CD4-positive, CD25-positive, alpha-beta regulatory T cell (primary cell): ENCODE results near the gene BLACAT1. TPM values are rescaled to one million over a fixed set of nuclear protein-coding genes. Genes with fewer than 3 reads are reported as not detected.
"Not testable (repeated sequence)": the region's sequence is repeated elsewhere in the genome, so short reads cannot be mapped to it uniquely, and the experiment has no call there.

Source experiments
- ATAC-seq, 2 donors: fragments of 150-1000 bp; cut with Tn5 transposase; one replicate each; pipeline ENCODE4 v1.10.0; 2021; ENCODE audit warnings: low read depth in 2 of 2, moderate number of reproducible peaks in 2 of 2, moderate library complexity in 1 of 2
- DNase-seq, 3 donors: peaks; one replicate each; pipeline versions ENCODE4 v3.0.0 to v3.0.0-alpha.2; 2012 to 2022; ENCODE audit warnings: mixed read lengths in 1 of 3
- H3K27ac ChIP-seq: one replicate; pipeline ENCODE4 v1.7.0; 2013; ENCODE audit warnings: mild to moderate bottlenecking, low read length; ENCODE audit not compliant: insufficient read depth, poor library complexity, severe bottlenecking
- H3K27me3 ChIP-seq: one replicate; pipeline ENCODE4 v1.7.0; 2013; ENCODE audit warnings: low read length; ENCODE audit not compliant: control insufficient read depth, insufficient read depth
- H3K36me3 ChIP-seq: one replicate; pipeline ENCODE4 v1.7.0; 2013; ENCODE audit warnings: mild to moderate bottlenecking, low read length, moderate library complexity; ENCODE audit not compliant: control insufficient read depth, insufficient read depth
- H3K4me1 ChIP-seq: 2 replicates; pipeline ENCODE4 v1.7.0; 2013; ENCODE audit warnings: mild to moderate bottlenecking, low read length; ENCODE audit not compliant: insufficient read depth, control insufficient read depth, poor library complexity, severe bottlenecking
- H3K4me3 ChIP-seq: one replicate; pipeline ENCODE4 v1.7.0; 2013; ENCODE audit warnings: low read depth, mild to moderate bottlenecking, low read length, moderate library complexity
- H3K9me3 ChIP-seq, 2 experiments: 1 replicate in 1 of 2; 2 replicates in 1 of 2; pipeline ENCODE4 v1.7.0; 2013; ENCODE audit warnings: low read length in 2 of 2, mild to moderate bottlenecking in 1 of 2, moderate library complexity in 1 of 2; ENCODE audit not compliant: control insufficient read depth in 2 of 2
- H3K27ac Mint-ChIP-seq, 3 donors: one replicate each; pipeline ENCODE4 v1.8.0; 2020 to 2022; ENCODE audit warnings: mild to moderate bottlenecking in 3 of 3, mixed read lengths in 3 of 3, moderate library complexity in 2 of 3
- H3K27me3 Mint-ChIP-seq: one replicate; pipeline ENCODE4 v1.8.0; 2022; ENCODE audit warnings: mild to moderate bottlenecking, mixed read lengths
- H3K36me3 Mint-ChIP-seq: one replicate; pipeline ENCODE4 v1.8.0; 2020; ENCODE audit warnings: mixed read lengths
- H3K4me1 Mint-ChIP-seq, 4 donors: one replicate each; pipeline ENCODE4 v1.8.0; 2020 to 2022; ENCODE audit warnings: mixed read lengths in 4 of 4, mild to moderate bottlenecking in 1 of 4
- H3K4me3 Mint-ChIP-seq, 4 donors: one replicate each; pipeline ENCODE4 v1.8.0; 2020 to 2022; ENCODE audit warnings: mild to moderate bottlenecking in 4 of 4, mixed read lengths in 4 of 4, moderate library complexity in 3 of 4
- H3K9me3 Mint-ChIP-seq, 7 donors: one replicate each; pipeline ENCODE4 v1.8.0; 2020 to 2022; ENCODE audit warnings: mixed read lengths in 7 of 7, mild to moderate bottlenecking in 3 of 7, moderate library complexity in 2 of 7
- polyA plus RNA-seq, 4 donors: library from polyadenylated mRNA; unstranded; fragments of 300-500 nt; fragmentation: Illumina TruSeq; gene quantifications; one replicate each; pipeline ENCODE4 v1.2.3, GENCODE V29; 2021
- total RNA-seq: library from RNA; stranded (reverse); gene quantifications from one replicate; pipeline ENCODE4 v1.2.3, GENCODE V29; 2022

Gene BLACAT1
- total and polyA plus RNA-seq, 5 donors from 2014 or later: 0.15 TPM; not detected in 4

- Mint-ChIP-seq H3K27ac (no peak overlapping the region), H3K27me3 (peaks cover 52% of the 10 kb centered on the region), H3K36me3 (no peaks in the 10 kb centered on the region), H3K4me1 (no peaks in the 10 kb centered on the region), H3K9me3 (peaks cover 0 to 2% (median 0%) of the 10 kb centered on the region in 7 donors), H3K4me3 (no peak overlapping the region)
- H3K4me1 ChIP-seq: no peaks in the 10 kb centered on the region
- DNase-seq (no peak), ATAC-seq (no peak)
- no peak overlapping the region for H3K27ac ChIP-seq
- no peaks in the 10 kb centered on the region for H3K36me3 ChIP-seq
- H3K27me3 ChIP-seq: peaks cover 4% of the 10 kb centered on the region
- H3K4me3 ChIP-seq: no peak overlapping the region
- H3K9me3 ChIP-seq: no peaks in the 10 kb centered on the region
These were observed 36.4 kb upstream of the BLACAT1 start for GRCh38 chr1:205492201-205492667.

- DNase-seq (no peak), ATAC-seq (no peak)
- no peaks in the 10 kb centered on the region for H3K4me1 ChIP-seq
- no peak overlapping the region for H3K27ac ChIP-seq
- H3K27me3 ChIP-seq: peaks cover 4% of the 10 kb centered on the region
- Mint-ChIP-seq H3K27me3 (peaks cover 52% of the 10 kb centered on the region), H3K4me3 (no peak overlapping the region), H3K9me3 (peaks cover 0 to 2% (median 0%) of the 10 kb centered on the region in 7 donors), H3K36me3 (no peaks in the 10 kb centered on the region), H3K4me1 (peaks cover 0 to under 1% (median 0%) of the 10 kb centered on the region in 4 donors), H3K27ac (peak overlapping the region in 1 of 3 donors; percentile 84)
- H3K9me3 ChIP-seq: no peaks in the 10 kb centered on the region
- no peak overlapping the region for H3K4me3 ChIP-seq
- no peaks in the 10 kb centered on the region for H3K36me3 ChIP-seq
These were observed 35.9 kb upstream of the BLACAT1 start for GRCh38 chr1:205491794-205492193.

- Mint-ChIP-seq H3K4me1 (peaks cover 0 to 10% (median 3%) of the 10 kb centered on the region in 4 donors), H3K27me3 (peaks cover 56% of the 10 kb centered on the region), H3K27ac (no peak overlapping the region), H3K9me3 (no peaks in the 10 kb centered on the region), H3K36me3 (no peaks in the 10 kb centered on the region), H3K4me3 (no peak overlapping the region)
- Histone ChIP-seq H3K4me1 (peaks cover 7% of the 10 kb centered on the region), H3K36me3 (no peaks in the 10 kb centered on the region), H3K4me3 (no peak overlapping the region), H3K27me3 (peaks cover 2% of the 10 kb centered on the region), H3K9me3 (no peaks in the 10 kb centered on the region), H3K27ac (no peak overlapping the region)
- DNase-seq: peak; percentile 13 to 50 (median 29)
- peak; percentile 48 to 49 for ATAC-seq
These were observed 32.4 kb upstream of the BLACAT1 start for GRCh38 chr1:205488074-205488723.

GRCh38 chr1:205486258-205486657 lies 30.4 kb upstream of the BLACAT1 start:
- DNase-seq (no peak), ATAC-seq (no peak)
- Histone ChIP-seq H3K4me1 (peaks cover 10% of the 10 kb centered on the region), H3K36me3 (no peaks in the 10 kb centered on the region), H3K4me3 (no peak overlapping the region), H3K27me3 (peaks cover 2% of the 10 kb centered on the region), H3K27ac (no peak overlapping the region), H3K9me3 (no peaks in the 10 kb centered on the region)
- peaks cover 54% of the 10 kb centered on the region for H3K27me3 Mint-ChIP-seq
- H3K4me1 Mint-ChIP-seq: peaks cover 0 to 14% (median 4%) of the 10 kb centered on the region in 4 donors
- H3K36me3 Mint-ChIP-seq: no peaks in the 10 kb centered on the region
- H3K4me3 Mint-ChIP-seq: no peak overlapping the region
- H3K9me3 Mint-ChIP-seq: no peaks in the 10 kb centered on the region
- H3K27ac Mint-ChIP-seq: peak overlapping the region in 1 of 3 donors; percentile 48

GRCh38 chr1:205484985-205485967 lies 29.4 kb upstream of the BLACAT1 start:
- H3K36me3 Mint-ChIP-seq: no peaks in the 10 kb centered on the region
- Histone ChIP-seq H3K4me3 (no peak overlapping the region), H3K36me3 (no peaks in the 10 kb centered on the region), H3K4me1 (peaks cover 18% of the 10 kb centered on the region), H3K27me3 (peaks cover 2% of the 10 kb centered on the region), H3K9me3 (no peaks in the 10 kb centered on the region), H3K27ac (no peak overlapping the region)
- peaks cover 48% of the 10 kb centered on the region for H3K27me3 Mint-ChIP-seq
- DNase-seq: peak; percentile 44 to 74 (median 71)
- no peak overlapping the region for H3K27ac Mint-ChIP-seq
- H3K9me3 Mint-ChIP-seq: peaks cover 0 to under 1% (median 0%) of the 10 kb centered on the region in 7 donors
- no peak overlapping the region for H3K4me3 Mint-ChIP-seq
- H3K4me1 Mint-ChIP-seq: peaks cover 4 to 22% (median 10%) of the 10 kb centered on the region in 4 donors
- ATAC-seq: peak; percentile 75 to 77

GRCh38 chr1:205483372-205483771 lies 27.5 kb upstream of the BLACAT1 start:
- Mint-ChIP-seq H3K4me1 (peaks cover 4 to 30% (median 15%) of the 10 kb centered on the region in 4 donors), H3K27ac (peak overlapping the region in 1 of 3 donors; percentile 4), H3K4me3 (no peak overlapping the region), H3K36me3 (no peaks in the 10 kb centered on the region), H3K27me3 (peaks cover 40% of the 10 kb centered on the region), H3K9me3 (peaks cover 0 to 2% (median 0%) of the 10 kb centered on the region in 7 donors)
- no peaks in the 10 kb centered on the region for H3K36me3 ChIP-seq
- ATAC-seq: no peak
- no peak for DNase-seq
- no peak overlapping the region for H3K27ac ChIP-seq
- no peaks in the 10 kb centered on the region for H3K9me3 ChIP-seq
- no peak overlapping the region for H3K4me3 ChIP-seq
- no peaks in the 10 kb centered on the region for H3K27me3 ChIP-seq
- peaks cover 18% of the 10 kb centered on the region for H3K4me1 ChIP-seq

GRCh38 chr1:205482587-205482986 lies 26.7 kb upstream of the BLACAT1 start:
- H3K4me1 Mint-ChIP-seq: peaks cover 4 to 30% (median 15%) of the 10 kb centered on the region in 4 donors
- H3K27me3 ChIP-seq, DNase-seq, H3K27ac ChIP-seq, H3K36me3 Mint-ChIP-seq, H3K27ac Mint-ChIP-seq, H3K9me3 ChIP-seq, H3K36me3 ChIP-seq, H3K9me3 Mint-ChIP-seq, ATAC-seq, H3K4me3 ChIP-seq, H3K4me3 Mint-ChIP-seq: not testable (repeated sequence)
- H3K4me1 ChIP-seq: peaks cover 18% of the 10 kb centered on the region
- H3K27me3 Mint-ChIP-seq: peaks cover 34% of the 10 kb centered on the region
